OCI-LY1 (cell line): ENCODE data around the gene SPAG6.

ENCODE experiments used
- H2AFZ ChIP-seq: fragments of 200-600 bp; sonication (generic), shearing (Covaris generic); 2 replicates; pipeline ENCODE4 v1.6.0; 2014; ENCODE audit warnings: antibody characterized with exemption, mild to moderate bottlenecking, low read length
- H3F3A ChIP-seq: fragments of 200-600 bp; sonication (generic), shearing (Covaris generic); 2 replicates; pipeline ENCODE4 v1.6.0; 2014; ENCODE audit warnings: mild to moderate bottlenecking, antibody characterized with exemption, low read length, moderate library complexity; ENCODE audit not compliant: insufficient read depth
- H3K27ac ChIP-seq: fragments of 200-600 bp; sonication (generic); 2 replicates; pipeline ENCODE4 v1.5.1; 2014; ENCODE audit warnings: low read length, mixed run types, mild to moderate bottlenecking, low read depth; ENCODE audit not compliant: poor library complexity, severe bottlenecking
- H3K27me3 ChIP-seq: fragments of 200-600 bp; sonication (generic); 2 replicates; pipeline ENCODE4 v1.6.0; 2014; ENCODE audit warnings: antibody characterized with exemption, mild to moderate bottlenecking, low read length, moderate library complexity; ENCODE audit not compliant: insufficient read depth
- H3K36me3 ChIP-seq: fragments of 200-600 bp; sonication (generic); 2 replicates; pipeline ENCODE4 v1.6.1; 2014; ENCODE audit warnings: mild to moderate bottlenecking, antibody characterized with exemption, low read length, moderate library complexity, mixed read lengths; ENCODE audit not compliant: insufficient read depth
- H3K4me1 ChIP-seq: fragments of 200-600 bp; sonication (generic); 2 replicates; pipeline ENCODE4 v1.5.1; 2014; ENCODE audit warnings: mild to moderate bottlenecking, low read length, moderate library complexity; ENCODE audit not compliant: insufficient read depth, severe bottlenecking
- H3K4me2 ChIP-seq: fragments of 200-600 bp; sonication (generic), shearing (Covaris generic); 2 replicates; pipeline ENCODE4 v1.6.1; 2014; ENCODE audit warnings: low read length
- H3K4me3 ChIP-seq: fragments of 200-600 bp; sonication (generic); 2 replicates; pipeline ENCODE4 v1.5.1; 2014; ENCODE audit warnings: low read length, low read depth, mild to moderate bottlenecking, mixed read lengths; ENCODE audit not compliant: poor library complexity, severe bottlenecking
- H3K79me2 ChIP-seq: fragments of 200-600 bp; shearing (Covaris generic); 2 replicates; pipeline ENCODE4 v1.6.1; 2016; ENCODE audit warnings: mixed run types, low read length, mixed read lengths; ENCODE audit not compliant: insufficient read depth
- H3K9ac ChIP-seq: fragments of 200-600 bp; sonication (generic), shearing (Covaris generic); 2 replicates; pipeline ENCODE4 v1.6.1; 2014; ENCODE audit warnings: mild to moderate bottlenecking, low read length, mixed read lengths
- H3K9me2 ChIP-seq: fragments of 200-600 bp; sonication (generic), shearing (Covaris generic); 2 replicates; pipeline ENCODE4 v1.6.1; 2014; ENCODE audit warnings: low read depth, mild to moderate bottlenecking, low read length, mixed read lengths
- H3K9me3 ChIP-seq: fragments of 200-600 bp; shearing (Covaris generic); 2 replicates; pipeline ENCODE4 v1.6.1; 2014; ENCODE audit warnings: low read length, mixed read lengths
- H4K20me1 ChIP-seq: fragments of 200-600 bp; sonication (generic), shearing (Covaris generic); 2 replicates; pipeline ENCODE4 v1.6.0; 2016; ENCODE audit warnings: mild to moderate bottlenecking, low read length; ENCODE audit not compliant: insufficient read depth
- CTCF ChIP-seq: fragments of 200-600 bp; sonication (generic), shearing (Covaris generic); IDR thresholded peaks from 2 replicates; pipeline ENCODE4 v1.5.1; 2017; ENCODE audit warnings: mild to moderate bottlenecking, antibody characterized with exemption, low read length, moderate library complexity, mixed read lengths
- EZH2 ChIP-seq: fragments of 200-600 bp; sonication (generic), shearing (Covaris generic); IDR thresholded peaks from 2 replicates; pipeline ENCODE4 v1.8.0; 2017; ENCODE audit warnings: borderline replicate concordance, mixed run types, mild to moderate bottlenecking, antibody characterized with exemption, low read length, moderate library complexity, mixed read lengths

Gene SPAG6

GRCh38 chr10:22322641-22323160, 22.6 kb upstream of the SPAG6 start:
- no peaks in the 10 kb centered on the region for H3K9me3 ChIP-seq
- H3K4me3 ChIP-seq: peak overlapping the region; percentile 81
- peaks cover 48% of the 10 kb centered on the region for H3K4me1 ChIP-seq
- no peak overlapping the region for H2AFZ ChIP-seq
- H3K36me3 ChIP-seq: peaks cover 6% of the 10 kb centered on the region; the same call in 1 of the 2 replicates
- no peaks in the 10 kb centered on the region for H3K9me2 ChIP-seq
- H3K27ac ChIP-seq: no peak overlapping the region
- H3K79me2 ChIP-seq: no peaks in the 10 kb centered on the region
- no peak for TF ChIP-seq EZH2
- no peak for TF ChIP-seq CTCF
- no peaks in the 10 kb centered on the region for H3F3A ChIP-seq
- peaks cover 3% of the 10 kb centered on the region for H4K20me1 ChIP-seq
- peaks cover 3% of the 10 kb centered on the region; the same call in 1 of the 2 replicates for H3K27me3 ChIP-seq
- peak overlapping the region; percentile 89 for H3K4me2 ChIP-seq
- peak overlapping the region; percentile 77; the same call in 1 of the 2 replicates for H3K9ac ChIP-seq

- no peaks in the 10 kb centered on the region for H3K9me3 ChIP-seq
- H3K27me3 ChIP-seq: peaks cover 3% of the 10 kb centered on the region; the same call in 1 of the 2 replicates
- H2AFZ ChIP-seq: no peak overlapping the region
- peaks cover 4% of the 10 kb centered on the region; the same call in 1 of the 2 replicates for H3K36me3 ChIP-seq
- TF ChIP-seq EZH2: no peak
- no peak for TF ChIP-seq CTCF
- H3K4me1 ChIP-seq: peaks cover 43% of the 10 kb centered on the region
- H3K9me2 ChIP-seq: no peaks in the 10 kb centered on the region
- H3K27ac ChIP-seq: no peak overlapping the region
- peak overlapping the region; percentile 99; the same call in 1 of the 2 replicates for H3K4me2 ChIP-seq
- H3K4me3 ChIP-seq: no peak overlapping the region
- H3K79me2 ChIP-seq: no peaks in the 10 kb centered on the region
- H4K20me1 ChIP-seq: peaks cover 3% of the 10 kb centered on the region
- H3K9ac ChIP-seq: no peak overlapping the region
- H3F3A ChIP-seq: no peaks in the 10 kb centered on the region
Observed at GRCh38 chr10:22323538-22324305, 21.6 kb upstream of the SPAG6 start.

- peak overlapping the region; percentile 68 for H3K4me3 ChIP-seq
- no peak overlapping the region for H3K9ac ChIP-seq
Observed at GRCh38 chr10:22324413-22324812, 20.9 kb upstream of the SPAG6 start.

More at GRCh38 chr10:22324413-22324812, 20.9 kb upstream of the SPAG6 start:
- Histone ChIP-seq H2AFZ (no peak overlapping the region), H3K4me2 (peak overlapping the region; percentile 99), H3K9me2 (no peaks in the 10 kb centered on the region; the same call in 1 of the 2 replicates), H3K9me3 (no peaks in the 10 kb centered on the region), H3K27me3 (peaks cover 3% of the 10 kb centered on the region; the same call in 1 of the 2 replicates), H3K27ac (no peak overlapping the region), H3K79me2 (no peaks in the 10 kb centered on the region), H3K4me1 (peaks cover 43% of the 10 kb centered on the region), H3F3A (no peaks in the 10 kb centered on the region), H3K36me3 (peaks cover 10% of the 10 kb centered on the region), H4K20me1 (peaks cover 3% of the 10 kb centered on the region; the same call in 1 of the 2 replicates)
- TF ChIP-seq CTCF: no peak
- TF ChIP-seq EZH2: no peak
